ENCODE data around the gene MAPK10.
"Not testable (repeated sequence)": the region's sequence is repeated elsewhere in the genome, so short reads cannot be mapped to it uniquely, and the experiment has no call there.

Gene MAPK10

GRCh38 chr4:86338989-86339388 lies 20.9 kb downstream of the MAPK10 start:
- DNase-seq (ENCODE audit: low read depth): peak; percentile 93

- DNase-seq (ENCODE audit: low read depth): no peak
Measured at GRCh38 chr4:86338521-86338920, 21.3 kb downstream of the MAPK10 start.

GRCh38 chr4:86334020-86334750 lies 25.7 kb downstream of the MAPK10 start:
- DNase-seq (ENCODE audit: low read depth): no peak

- DNase-seq (ENCODE audit: low read depth): no peak
Measured at GRCh38 chr4:86333236-86333635, 26.6 kb downstream of the MAPK10 start.

- DNase-seq (ENCODE audit: low read depth): no peak
Measured at GRCh38 chr4:86330961-86331742, 28.7 kb downstream of the MAPK10 start.

- not testable (repeated sequence) for DNase-seq (ENCODE audit: low read depth)
Measured at GRCh38 chr4:86330411-86330810, 29.4 kb downstream of the MAPK10 start.

- DNase-seq (ENCODE audit: low read depth): no peak
Measured at GRCh38 chr4:86329431-86329830, 30.4 kb downstream of the MAPK10 start.

- DNase-seq (ENCODE audit: low read depth): no peak
Measured at GRCh38 chr4:86326400-86326799, 33.5 kb downstream of the MAPK10 start.

GRCh38 chr4:86319390-86319789 lies 40.5 kb downstream of the MAPK10 start:
- no peak for DNase-seq (ENCODE audit: low read depth)

GRCh38 chr4:86315579-86315978 lies 44.3 kb downstream of the MAPK10 start:
- no peak for DNase-seq (ENCODE audit: low read depth)

- no peak for DNase-seq (ENCODE audit: low read depth)
Measured at GRCh38 chr4:86313656-86314055, 46.2 kb downstream of the MAPK10 start.

GRCh38 chr4:86307432-86307831 lies 52.4 kb downstream of the MAPK10 start:
- no peak for DNase-seq (ENCODE audit: low read depth)

GRCh38 chr4:86306816-86307215 lies 53.0 kb downstream of the MAPK10 start:
- DNase-seq (ENCODE audit: low read depth): no peak

GRCh38 chr4:86302830-86303229 lies 57.0 kb downstream of the MAPK10 start:
- DNase-seq (ENCODE audit: low read depth): no peak

GRCh38 chr4:86302251-86302650 lies 57.6 kb downstream of the MAPK10 start:
- DNase-seq (ENCODE audit: low read depth): no peak

GRCh38 chr4:86300516-86300915 lies 59.3 kb downstream of the MAPK10 start:
- DNase-seq (ENCODE audit: low read depth): no peak

GRCh38 chr4:86296865-86297264 lies 63.0 kb downstream of the MAPK10 start:
- DNase-seq (ENCODE audit: low read depth): no peak

GRCh38 chr4:86294883-86295282 lies 65.0 kb downstream of the MAPK10 start:
- DNase-seq (ENCODE audit: low read depth): no peak

- no peak for DNase-seq (ENCODE audit: low read depth)
Measured at GRCh38 chr4:86291180-86291579, 68.7 kb downstream of the MAPK10 start.

- no peak for DNase-seq (ENCODE audit: low read depth)
Measured at GRCh38 chr4:86286726-86287125, 73.1 kb downstream of the MAPK10 start.

GRCh38 chr4:86283371-86283770 lies 76.5 kb downstream of the MAPK10 start:
- no peak for DNase-seq (ENCODE audit: low read depth)

- DNase-seq (ENCODE audit: low read depth): no peak
Measured at GRCh38 chr4:86280246-86280645, 79.6 kb downstream of the MAPK10 start.

- DNase-seq (ENCODE audit: low read depth): no peak
Measured at GRCh38 chr4:86279293-86279960, 80.4 kb downstream of the MAPK10 start.

Data from non-pigmented ciliary epithelial cell (primary cell).